Measurements from ENCODE around the gene CDK14.

Gene CDK14

GRCh38 chr7:90994121-90994520, 398.0 kb downstream of the CDK14 start:
- Histone ChIP-seq H3K27me3 (ENCODE audit: control insufficient read depth, insufficient read depth, low read length, poor library complexity, severe bottlenecking) (no peaks in the 10 kb centered on the region), H3K4me3 (ENCODE audit: insufficient read depth, low read depth, low read length) (no peak overlapping the region), H3K36me3 (ENCODE audit: control insufficient read depth, insufficient read depth, low read length) (no peaks in the 10 kb centered on the region), H3K27ac (ENCODE audit: insufficient read depth, low read depth, low read length, poor library complexity, severe bottlenecking) (no peak overlapping the region), H3K9me3 (ENCODE audit: control insufficient read depth, low read length) (no peaks in the 10 kb centered on the region), H3K4me1 (ENCODE audit: control insufficient read depth, insufficient read depth, low read length) (no peaks in the 10 kb centered on the region)
- 85 to 94% methylated on average over 2 of the region's 2 CpGs for WGBS, 2 experiments

- no peaks in the 10 kb centered on the region for H3K9me3 ChIP-seq (ENCODE audit: control insufficient read depth, low read length)
- no peak overlapping the region for H3K27ac ChIP-seq (ENCODE audit: insufficient read depth, low read depth, low read length, poor library complexity, severe bottlenecking)
- no peaks in the 10 kb centered on the region for H3K36me3 ChIP-seq (ENCODE audit: control insufficient read depth, insufficient read depth, low read length)
- H3K27me3 ChIP-seq (ENCODE audit: control insufficient read depth, insufficient read depth, low read length, poor library complexity, severe bottlenecking): no peaks in the 10 kb centered on the region
- no peaks in the 10 kb centered on the region for H3K4me1 ChIP-seq (ENCODE audit: control insufficient read depth, insufficient read depth, low read length)
- WGBS, 2 experiments: 92 to 96% methylated on average over 5 of the region's 5 CpGs
- H3K4me3 ChIP-seq (ENCODE audit: insufficient read depth, low read depth, low read length): no peak overlapping the region
Observed at GRCh38 chr7:90994601-90995000, 398.5 kb downstream of the CDK14 start.

- no peaks in the 10 kb centered on the region for H3K4me1 ChIP-seq (ENCODE audit: control insufficient read depth, insufficient read depth, low read length)
- no peak overlapping the region for H3K4me3 ChIP-seq (ENCODE audit: insufficient read depth, low read depth, low read length)
- H3K27me3 ChIP-seq (ENCODE audit: control insufficient read depth, insufficient read depth, low read length, poor library complexity, severe bottlenecking): no peaks in the 10 kb centered on the region
- no peaks in the 10 kb centered on the region for H3K36me3 ChIP-seq (ENCODE audit: control insufficient read depth, insufficient read depth, low read length)
- H3K9me3 ChIP-seq (ENCODE audit: control insufficient read depth, low read length): no peaks in the 10 kb centered on the region
- WGBS, 2 experiments: 60 to 90% methylated on average over 1 to 2 of the region's 2 CpGs
- H3K27ac ChIP-seq (ENCODE audit: insufficient read depth, low read depth, low read length, poor library complexity, severe bottlenecking): no peak overlapping the region
Observed at GRCh38 chr7:90995996-90996395, 399.9 kb downstream of the CDK14 start.

- no peaks in the 10 kb centered on the region for H3K4me1 ChIP-seq (ENCODE audit: control insufficient read depth, insufficient read depth, low read length)
- WGBS, 2 experiments: 78 to 88% methylated on average over 1 to 4 of the region's 5 CpGs
- H3K27me3 ChIP-seq (ENCODE audit: control insufficient read depth, insufficient read depth, low read length, poor library complexity, severe bottlenecking): no peaks in the 10 kb centered on the region
- no peaks in the 10 kb centered on the region for H3K36me3 ChIP-seq (ENCODE audit: control insufficient read depth, insufficient read depth, low read length)
- no peak overlapping the region for H3K4me3 ChIP-seq (ENCODE audit: insufficient read depth, low read depth, low read length)
- H3K9me3 ChIP-seq (ENCODE audit: control insufficient read depth, low read length): no peaks in the 10 kb centered on the region
- H3K27ac ChIP-seq (ENCODE audit: insufficient read depth, low read depth, low read length, poor library complexity, severe bottlenecking): peak overlapping the region; percentile 21
Observed at GRCh38 chr7:90999989-91000979, 404.2 kb downstream of the CDK14 start.

GRCh38 chr7:91005024-91005423, 408.9 kb downstream of the CDK14 start:
- 92 to 95% methylated on average over 4 of the region's 4 CpGs for WGBS, 2 experiments

GRCh38 chr7:91005841-91006240, 409.7 kb downstream of the CDK14 start:
- Histone ChIP-seq H3K9me3 (ENCODE audit: control insufficient read depth, low read length) (no peaks in the 10 kb centered on the region), H3K36me3 (ENCODE audit: control insufficient read depth, insufficient read depth, low read length) (no peaks in the 10 kb centered on the region), H3K4me3 (ENCODE audit: insufficient read depth, low read depth, low read length) (no peak overlapping the region), H3K27ac (ENCODE audit: insufficient read depth, low read depth, low read length, poor library complexity, severe bottlenecking) (no peak overlapping the region), H3K27me3 (ENCODE audit: control insufficient read depth, insufficient read depth, low read length, poor library complexity, severe bottlenecking) (no peaks in the 10 kb centered on the region), H3K4me1 (ENCODE audit: control insufficient read depth, insufficient read depth, low read length) (no peaks in the 10 kb centered on the region)
- 88 to 90% methylated on average over 9 of the region's 9 CpGs for WGBS, 2 experiments

More at GRCh38 chr7:91005024-91005423, 408.9 kb downstream of the CDK14 start:
- no peak overlapping the region for H3K4me3 ChIP-seq (ENCODE audit: insufficient read depth, low read depth, low read length)
- no peaks in the 10 kb centered on the region for H3K27me3 ChIP-seq (ENCODE audit: control insufficient read depth, insufficient read depth, low read length, poor library complexity, severe bottlenecking)
- no peak overlapping the region for H3K27ac ChIP-seq (ENCODE audit: insufficient read depth, low read depth, low read length, poor library complexity, severe bottlenecking)
- H3K9me3 ChIP-seq (ENCODE audit: control insufficient read depth, low read length): no peaks in the 10 kb centered on the region
- no peaks in the 10 kb centered on the region for H3K4me1 ChIP-seq (ENCODE audit: control insufficient read depth, insufficient read depth, low read length)
- H3K36me3 ChIP-seq (ENCODE audit: control insufficient read depth, insufficient read depth, low read length): no peaks in the 10 kb centered on the region

- 92 to 100% methylated on average over 1 of the region's 1 CpG for WGBS, 2 experiments
- no peaks in the 10 kb centered on the region for H3K36me3 ChIP-seq (ENCODE audit: control insufficient read depth, insufficient read depth, low read length)
Observed at GRCh38 chr7:91007371-91007770, 411.2 kb downstream of the CDK14 start.

GRCh38 chr7:91013078-91013477, 417.0 kb downstream of the CDK14 start:
- Histone ChIP-seq H3K4me3 (ENCODE audit: insufficient read depth, low read depth, low read length) (no peak overlapping the region), H3K27ac (ENCODE audit: insufficient read depth, low read depth, low read length, poor library complexity, severe bottlenecking) (no peak overlapping the region), H3K27me3 (ENCODE audit: control insufficient read depth, insufficient read depth, low read length, poor library complexity, severe bottlenecking) (no peaks in the 10 kb centered on the region), H3K36me3 (ENCODE audit: control insufficient read depth, insufficient read depth, low read length) (no peaks in the 10 kb centered on the region), H3K9me3 (ENCODE audit: control insufficient read depth, low read length) (no peaks in the 10 kb centered on the region), H3K4me1 (ENCODE audit: control insufficient read depth, insufficient read depth, low read length) (no peaks in the 10 kb centered on the region)
- WGBS, 2 experiments: 88% methylated on average over 1 of the region's 1 CpG; no CpG with 5 or more reads in 1 of the 2 experiments

More at GRCh38 chr7:91007371-91007770, 411.2 kb downstream of the CDK14 start:
- Histone ChIP-seq H3K27ac (ENCODE audit: insufficient read depth, low read depth, low read length, poor library complexity, severe bottlenecking) (no peak overlapping the region), H3K27me3 (ENCODE audit: control insufficient read depth, insufficient read depth, low read length, poor library complexity, severe bottlenecking) (no peaks in the 10 kb centered on the region), H3K9me3 (ENCODE audit: control insufficient read depth, low read length) (no peaks in the 10 kb centered on the region), H3K4me1 (ENCODE audit: control insufficient read depth, insufficient read depth, low read length) (no peaks in the 10 kb centered on the region), H3K4me3 (ENCODE audit: insufficient read depth, low read depth, low read length) (no peak overlapping the region)

- no peak overlapping the region for H3K4me3 ChIP-seq (ENCODE audit: insufficient read depth, low read depth, low read length)
- no peaks in the 10 kb centered on the region for H3K36me3 ChIP-seq (ENCODE audit: control insufficient read depth, insufficient read depth, low read length)
- no peaks in the 10 kb centered on the region for H3K4me1 ChIP-seq (ENCODE audit: control insufficient read depth, insufficient read depth, low read length)
- no peaks in the 10 kb centered on the region for H3K27me3 ChIP-seq (ENCODE audit: control insufficient read depth, insufficient read depth, low read length, poor library complexity, severe bottlenecking)
- no peak overlapping the region for H3K27ac ChIP-seq (ENCODE audit: insufficient read depth, low read depth, low read length, poor library complexity, severe bottlenecking)
- H3K9me3 ChIP-seq (ENCODE audit: control insufficient read depth, low read length): no peaks in the 10 kb centered on the region
- 97 to 99% methylated on average over 2 of the region's 2 CpGs for WGBS, 2 experiments
Observed at GRCh38 chr7:91019686-91020385, 423.7 kb downstream of the CDK14 start.
